HepG2 (cell line): ENCODE measurements around the gene TTLL12. TPM values are rescaled to one million over a fixed set of nuclear protein-coding genes. Genes with fewer than 3 reads are reported as not detected.

Experiments used
- ATAC-seq: fragments of 200-7000 bp; cut with Tn5 transposase; 3 replicates; pipeline ENCODE4 v1.9.1; 2020; ENCODE audit warnings: mild to moderate bottlenecking, moderate library complexity
- BruUV-seq: library from RNA; stranded (reverse); fragments of 400-500 nt; replicated peaks from 2 replicates; lab custom pipeline; 2021; lab: Mats Ljungman, UMichigan
- CTCF ChIA-PET: fragments of 300-600 bp; formaldehyde crosslinking; extraction: SDS; loops from one replicate; lab custom pipeline; 2021; ENCODE audit warnings: low total read pairs, inconsistent platforms, low intra/inter-chr PET ratio; lab: Yijun Ruan, JAX
- POLR2A ChIA-PET: fragments of 350-600 bp; sonication (Branson Sonifier 250); formaldehyde crosslinking; loops from one replicate; lab custom pipeline; 2020; ENCODE audit warnings: antibody characterized with exemption, inconsistent platforms; lab: Yijun Ruan, JAX
- DNase-seq: peaks from one replicate; pipeline ENCODE4 v3.0.0-alpha.2; 2015; ENCODE audit warnings: low spot score
- FAIRE-seq: peaks from 3 replicates; lab custom pipeline; 2011; peaks lifted over from hg19 to GRCh38; lab: Jason Lieb, UNC
- H2AFZ ChIP-seq: one replicate; pipeline ENCODE4 v1.6.1; 2011; ENCODE audit warnings: low read length, inconsistent platforms
- H3K27ac ChIP-seq: fragments of 300-600 bp; 3 replicates; pipeline ENCODE4 v1.8.0; 2011; ENCODE audit warnings: mixed run types, mild to moderate bottlenecking, mixed read lengths, low read length, inconsistent platforms; ENCODE audit not compliant: insufficient read depth; ENCODE audit errors: extremely low read length
- H3K27me3 ChIP-seq, 2 experiments: fragments of 200-600 bp in 1 of 2; 2 replicates in 1 of 2; 3 replicates in 1 of 2; pipeline versions ENCODE4 v1.6.0 to v1.8.0; 2011; ENCODE audit warnings: low read length in 2 of 2, mild to moderate bottlenecking in 2 of 2, moderate library complexity in 2 of 2, inconsistent platforms in 1 of 2; ENCODE audit not compliant: insufficient read depth in 2 of 2, control insufficient read depth in 1 of 2
- H3K36me3 ChIP-seq, 2 experiments: fragments of 200-600 bp in 1 of 2; replicated peaks in 1 of 2; 2 replicates in 1 of 2; 3 replicates in 1 of 2; pipeline versions ENCODE4 v1.5.1 to v1.8.0; 2011; ENCODE audit warnings: low read length in 2 of 2, inconsistent platforms in 1 of 2; ENCODE audit not compliant: insufficient read depth in 2 of 2, control insufficient read depth in 1 of 2
- H3K4me1 ChIP-seq: 2 replicates; pipeline ENCODE4 v1.5.1; 2012; ENCODE audit warnings: low read length, inconsistent platforms; ENCODE audit not compliant: insufficient read depth
- H3K4me2 ChIP-seq: 2 replicates; pipeline ENCODE4 v1.6.0; 2011; ENCODE audit warnings: low read depth, low read length, inconsistent platforms
- H3K4me3 ChIP-seq, 3 experiments: fragments of 200-600 bp in 1 of 3; sonication (generic), shearing (Covaris generic) in 1 of 3; replicated peaks in 1 of 3; 2 replicates each; pipeline ENCODE4 v1.5.1; 2011 to 2016; ENCODE audit warnings: low read length in 3 of 3, inconsistent platforms in 2 of 3, low read depth in 2 of 3, mild to moderate bottlenecking in 2 of 3, control low read depth in 1 of 3, mixed read lengths in 1 of 3; ENCODE audit not compliant: insufficient read depth in 1 of 3
- H3K79me2 ChIP-seq: one replicate; pipeline ENCODE4 v1.6.1; 2011; ENCODE audit warnings: low read length, inconsistent platforms; ENCODE audit not compliant: insufficient read depth
- H3K9ac ChIP-seq: 2 replicates; pipeline ENCODE4 v1.6.0; 2011; ENCODE audit warnings: mild to moderate bottlenecking, low read depth, low read length, inconsistent platforms; ENCODE audit not compliant: insufficient read depth
- H3K9me3 ChIP-seq: 2 replicates; pipeline ENCODE4 v1.5.1; 2012; ENCODE audit warnings: mild to moderate bottlenecking, low read length
- H4K20me1 ChIP-seq: 2 replicates; pipeline ENCODE4 v1.6.0; 2011; ENCODE audit warnings: inconsistent platforms, mild to moderate bottlenecking, low read length, moderate library complexity; ENCODE audit not compliant: insufficient read depth
- FOXC1 ChIP-seq: sonication (generic); formaldehyde crosslinking; IDR thresholded peaks from 2 replicates; pipeline ENCODE4 v1.8.0; 2022; ENCODE audit warnings: mild to moderate bottlenecking, missing genetic modification reagents, borderline replicate concordance
- HDAC2 ChIP-seq: sonication (generic); formaldehyde crosslinking; IDR thresholded peaks from 2 replicates; pipeline ENCODE4 v1.4.0; 2020; ENCODE audit warnings: missing genetic modification reagents
- KDM4B ChIP-seq: sonication (generic); formaldehyde crosslinking; IDR thresholded peaks from 2 replicates; pipeline ENCODE4 v1.4.0; 2020; ENCODE audit warnings: missing genetic modification reagents
- KDM6A ChIP-seq: IDR thresholded peaks from 2 replicates; pipeline ENCODE4 v1.6.1; 2016; ENCODE audit warnings: low read depth
- MLX ChIP-seq: IDR thresholded peaks from 2 replicates; pipeline ENCODE4 v1.6.1; 2016
- PAXIP1 ChIP-seq: sonication (generic); formaldehyde crosslinking; conservative IDR thresholded peaks from 2 replicates; pipeline ENCODE4 v1.4.0; 2020; ENCODE audit warnings: mild to moderate bottlenecking, missing genetic modification reagents, moderate library complexity
- PPARG ChIP-seq: conservative IDR thresholded peaks from 2 replicates; pipeline ENCODE4 v1.6.1; 2016; ENCODE audit warnings: missing biosample characterization, missing genetic modification reagents
- REST ChIP-seq, 2 experiments: IDR thresholded peaks; 2 replicates each; pipeline ENCODE4 v1.6.1; 2011 to 2012; ENCODE audit warnings: low read length in 2 of 2, borderline replicate concordance in 1 of 2, low read depth in 1 of 2, mild to moderate bottlenecking in 1 of 2, moderate library complexity in 1 of 2
- SMYD3 ChIP-seq: sonication (generic); formaldehyde crosslinking; IDR thresholded peaks from 2 replicates; pipeline ENCODE4 v1.8.1; 2023; ENCODE audit warnings: mild to moderate bottlenecking, missing genetic modification reagents
- YEATS4 ChIP-seq: sonication (generic); formaldehyde crosslinking; IDR thresholded peaks from 2 replicates; pipeline ENCODE4 v1.4.0; 2020; ENCODE audit warnings: missing genetic modification reagents, borderline replicate concordance
- ZNF317 ChIP-seq: sonication (generic); formaldehyde crosslinking; IDR thresholded peaks from 2 replicates; pipeline ENCODE4 v1.5.0; 2020; ENCODE audit warnings: mild to moderate bottlenecking, missing genetic modification reagents
- ZNF430 ChIP-seq: sonication (generic); formaldehyde crosslinking; IDR thresholded peaks from 2 replicates; pipeline ENCODE4 v1.9.0; 2021; ENCODE audit warnings: mild to moderate bottlenecking, missing genetic modification reagents
- ZNF432 ChIP-seq: sonication (generic); formaldehyde crosslinking; IDR thresholded peaks from 2 replicates; pipeline ENCODE4 v1.5.0; 2020; ENCODE audit warnings: missing genetic modification reagents, mild to moderate bottlenecking, borderline replicate concordance
- ZNF484 ChIP-seq: sonication (generic); formaldehyde crosslinking; IDR thresholded peaks from 2 replicates; pipeline ENCODE4 v1.5.1; 2020; ENCODE audit warnings: mild to moderate bottlenecking, low read depth, missing genetic modification reagents, borderline replicate concordance
- ZNF776 ChIP-seq: sonication (generic); formaldehyde crosslinking; IDR thresholded peaks from 2 replicates; pipeline ENCODE4 v1.4.0; 2020; ENCODE audit warnings: mild to moderate bottlenecking, missing genetic modification reagents
- WGBS: methylation state at CpG from one replicate; pipeline ENCODE4 v1.1.6; 2017; ENCODE audit warnings: low lambda C conversion rate; 5-methylcytosine and 5-hydroxymethylcytosine counted together
- in situ Hi-C: cut with HindIII; loops from 2 replicates; pipeline ENCODE4 v1.10.0; 2017; ENCODE audit warnings: low pct_unique_long_range_greater_than_20kb; ENCODE audit not compliant: extremely low pct_ligation_motif_present
- intact Hi-C: fragments of 100-400 bp; cut with micrococcal nuclease; formaldehyde crosslinking; loops from one replicate; pipeline ENCODE4 v1.10.0; 2022; ENCODE audit not compliant: unreplicated experiment
- polyA plus RNA-seq, 8 experiments: library from polyadenylated mRNA; depleted of rRNA in 3 of 8; stranded (reverse) in 7 of 8; unstranded in 1 of 8; fragments of >200 nt; fragmentation: Illumina TruSeq in 4 of 8; extraction: Trizol in 4 of 8; gene quantifications; 2 replicates each; pipeline versions ENCODE4 v1.2.1 to v1.2.3, GENCODE V29; 2011 to 2016; ENCODE audit warnings: low read depth in 4 of 8, missing spikeins in 1 of 8, mixed read lengths in 1 of 8; ENCODE audit not compliant: insufficient read depth in 1 of 8
- total RNA-seq, 5 experiments: library from RNA; depleted of rRNA; stranded (reverse); fragments of >200 nt; fragmentation: Illumina TruSeq; extraction: Trizol; gene quantifications; 2 replicates each; pipeline ENCODE4 v1.2.3, GENCODE V29; 2016; ENCODE audit warnings: low read depth in 1 of 5

TTLL12 gene
- total and polyA plus RNA-seq, 2 of the 13 experiments (the other 11 are each of a cell fraction or from before 2014, with no cell fraction given): 11.9 to 38.1 TPM

GRCh38 chr22:43187171-43188099, 501 bp upstream of the TTLL12 start (continued):
- TF ChIP-seq MLX: peak; percentile 45; the same call in 1 of the 2 replicates
- TF ChIP-seq ZNF484 (CRISPR knock-in tag): no peak

- intact Hi-C loops: no loop called here
- 8% methylated on average over 5 of the region's 12 CpGs for WGBS
- BruUV-seq: no TSS peak
- POLR2A ChIA-PET: no interaction called here
- ATAC-seq: peak; percentile 21
- H3K36me3 ChIP-seq: peaks cover under 1 to 3% of the 10 kb centered on the region in 2 experiments; a peak in 2 of 5 replicates
- H4K20me1 ChIP-seq: no peaks in the 10 kb centered on the region
- CTCF ChIA-PET: no interaction called here
- H3K9me3 ChIP-seq: peaks cover 4% of the 10 kb centered on the region
- H2AFZ ChIP-seq: no peak overlapping the region
- H3K4me3 ChIP-seq: peak overlapping the region; percentile 79 to 85 (median 85)
- no peaks in the 10 kb centered on the region for H3K27me3 ChIP-seq
- DNase-seq: peak; percentile 45
- peaks cover 14% of the 10 kb centered on the region for H3K79me2 ChIP-seq
- H3K27ac ChIP-seq: peak overlapping the region; percentile 79
- peak; percentile 23 for FAIRE-seq
- in situ Hi-C loops: no loop called here
- H3K4me2 ChIP-seq: peak overlapping the region; percentile 96
- peak overlapping the region; percentile 85 for H3K9ac ChIP-seq
- H3K4me1 ChIP-seq: peaks cover 48% of the 10 kb centered on the region
- TF ChIP-seq FOXC1 (no peak), ZNF430 (no peak), SMYD3 (CRISPR knock-in tag) (no peak), ZNF317 (CRISPR knock-in tag) (no peak), KDM4B (no peak), REST (IDR thresholded peaks at IDR 0.05; ENCODE audit: borderline replicate concordance in 1 of 2, low read depth in 1 of 2, low read length in 2 of 2) (no peak), PAXIP1 (CRISPR knock-in tag) (no peak), PPARG (CRISPR knock-in tag) (no peak), HDAC2 (CRISPR knock-in tag) (0 out of 2 replicates have a peak, but pooled peaks have one; percentile 17), KDM6A (CRISPR knock-in tag) (no peak), ZNF776 (CRISPR knock-in tag) (no peak), ZNF432 (CRISPR knock-in tag) (no peak), YEATS4 (CRISPR knock-in tag) (no peak)
Measured at GRCh38 chr22:43185860-43186261, 1.1 kb downstream of the TTLL12 start.
